Endodermal cell (in vitro differentiated cells): ENCODE measurements around the gene SSB. TPM values are rescaled to one million over a fixed set of nuclear protein-coding genes. Genes with fewer than 3 reads are reported as not detected.
A peak's percentile ranks its signal among the peaks of the same experiment; 100 is the strongest.

Source experiments
- DNase-seq: peaks from one replicate; pipeline ENCODE4 v3.0.0-alpha.2; 2017
- H3K27ac ChIP-seq: 2 replicates; pipeline ENCODE4 v1.5.1; 2013; ENCODE audit warnings: mild to moderate bottlenecking, low read depth, low read length, moderate library complexity
- H3K27me3 ChIP-seq: 2 replicates; pipeline ENCODE4 v1.6.1; 2013; ENCODE audit warnings: mild to moderate bottlenecking, low read length, moderate library complexity; ENCODE audit not compliant: insufficient read depth, control insufficient read depth, poor library complexity, severe bottlenecking
- H3K36me3 ChIP-seq: 2 replicates; pipeline ENCODE4 v1.7.0; 2013; ENCODE audit warnings: mild to moderate bottlenecking, low read length, moderate library complexity; ENCODE audit not compliant: control insufficient read depth, insufficient read depth
- H3K4me1 ChIP-seq: one replicate; pipeline ENCODE4 v1.7.0; 2013; ENCODE audit warnings: low read length; ENCODE audit not compliant: control insufficient read depth, insufficient read depth
- H3K4me3 ChIP-seq: 2 replicates; pipeline ENCODE4 v1.5.1; 2013; ENCODE audit warnings: mild to moderate bottlenecking, low read length, moderate library complexity
- H3K9ac ChIP-seq: 2 replicates; pipeline ENCODE4 v1.6.1; 2013; ENCODE audit warnings: mild to moderate bottlenecking, low read length, moderate library complexity; ENCODE audit not compliant: poor library complexity, severe bottlenecking; ENCODE audit errors: extremely low read depth
- H3K9me3 ChIP-seq: 2 replicates; pipeline ENCODE4 v1.6.1; 2013; ENCODE audit warnings: mild to moderate bottlenecking, low read length, moderate library complexity; ENCODE audit not compliant: control insufficient read depth
- H3K27ac Mint-ChIP-seq: 2 replicates; pipeline ENCODE4 v1.8.0; 2020; ENCODE audit warnings: mixed read lengths
- H3K27me3 Mint-ChIP-seq: 2 replicates; pipeline ENCODE4 v1.8.0; 2021; ENCODE audit warnings: mild to moderate bottlenecking, mixed read lengths; ENCODE audit not compliant: insufficient read depth
- H3K36me3 Mint-ChIP-seq: 2 replicates; pipeline ENCODE4 v1.8.0; 2020; ENCODE audit warnings: low read depth, mixed read lengths
- H3K4me1 Mint-ChIP-seq: 2 replicates; pipeline ENCODE4 v1.8.0; 2020; ENCODE audit warnings: mixed read lengths
- H3K4me3 Mint-ChIP-seq: 2 replicates; pipeline ENCODE4 v1.8.0; 2020; ENCODE audit warnings: mild to moderate bottlenecking, moderate library complexity, mixed read lengths
- H3K9me3 Mint-ChIP-seq: 2 replicates; pipeline ENCODE4 v1.8.0; 2020; ENCODE audit warnings: mild to moderate bottlenecking, mixed read lengths
- CTCF ChIP-seq: fragments of 200-600 bp; sonication (generic); conservative IDR thresholded peaks from 2 replicates; pipeline ENCODE4 v1.5.0; 2021; ENCODE audit warnings: antibody characterized with exemption, mild to moderate bottlenecking
- WGBS, 2 experiments: methylation state at CpG; one replicate each; pipeline versions ENCODE4 v1.1.5 to v1.1.7; 2013; ENCODE audit warnings: missing lambda C conversion rate in 2 of 2, mixed read lengths in 1 of 2; ENCODE audit not compliant: insufficient coverage in 1 of 2, insufficient read length in 1 of 2; 5-methylcytosine and 5-hydroxymethylcytosine counted together
- total RNA-seq, 2 donors: library from RNA; stranded (reverse); fragmentation: NEBNext Ultra II Directional in 1 of 2; extraction: Animal tissue kit (Norgen Biotek cat#: 25700) in 1 of 2; gene quantifications; 2 replicates in 1 of 2; 3 replicates in 1 of 2; pipeline ENCODE4 v1.2.1, GENCODE V29; 2021

SSB gene
- total RNA-seq, 2 donors from 2014 or later = 182 to 208 TPM

- H3K27ac ChIP-seq = peak overlapping the region; percentile 83
- 31 to 63% methylated on average over 1 to 4 of the region's 4 CpGs for WGBS, 2 experiments
Observed at GRCh38 chr2:169798397-169798717, 314 bp upstream of the SSB start.

GRCh38 chr2:169803480-169803879 is 4.8 kb downstream of the SSB start:
- DNase-seq = no peak
- peaks cover 53% of the 10 kb centered on the region for H3K36me3 Mint-ChIP-seq
- H3K27ac ChIP-seq = no peak overlapping the region
- H3K9ac ChIP-seq = no peak overlapping the region
- H3K27me3 ChIP-seq = no peaks in the 10 kb centered on the region
- no peaks in the 10 kb centered on the region for H3K27me3 Mint-ChIP-seq
- TF ChIP-seq CTCF = no peak
- H3K9me3 ChIP-seq = no peaks in the 10 kb centered on the region
- no peaks in the 10 kb centered on the region for H3K9me3 Mint-ChIP-seq
- peaks cover 6% of the 10 kb centered on the region for H3K4me1 Mint-ChIP-seq
- no peak overlapping the region for H3K4me3 Mint-ChIP-seq
- no peak overlapping the region for H3K27ac Mint-ChIP-seq
- WGBS, 2 experiments = 89 to 95% methylated on average over 7 to 9 of the region's 9 CpGs
- no peak overlapping the region for H3K4me3 ChIP-seq
- peaks cover 65% of the 10 kb centered on the region for H3K36me3 ChIP-seq
- no peaks in the 10 kb centered on the region for H3K4me1 ChIP-seq

More at GRCh38 chr2:169798397-169798717, 314 bp upstream of the SSB start:
- H3K4me3 ChIP-seq = peak overlapping the region; percentile 93
- H3K27me3 Mint-ChIP-seq = no peaks in the 10 kb centered on the region
- peaks cover 25% of the 10 kb centered on the region for H3K36me3 ChIP-seq
- DNase-seq = no peak
- peaks cover 20% of the 10 kb centered on the region for H3K36me3 Mint-ChIP-seq
- peak overlapping the region; percentile 77 for H3K9ac ChIP-seq
- no peaks in the 10 kb centered on the region for H3K9me3 Mint-ChIP-seq
- no peaks in the 10 kb centered on the region for H3K4me1 ChIP-seq
- peaks cover 6% of the 10 kb centered on the region for H3K4me1 Mint-ChIP-seq
- no peaks in the 10 kb centered on the region for H3K27me3 ChIP-seq
- no peaks in the 10 kb centered on the region for H3K9me3 ChIP-seq
- peak overlapping the region; percentile 80 for H3K27ac Mint-ChIP-seq
- H3K4me3 Mint-ChIP-seq = peak overlapping the region; percentile 82
- no peak for TF ChIP-seq CTCF

GRCh38 chr2:169806586-169806985 is 7.9 kb downstream of the SSB start:
- Mint-ChIP-seq H3K27ac (no peak overlapping the region), H3K4me1 (peaks cover 2% of the 10 kb centered on the region), H3K9me3 (no peaks in the 10 kb centered on the region), H3K36me3 (peaks cover 68% of the 10 kb centered on the region), H3K27me3 (no peaks in the 10 kb centered on the region), H3K4me3 (no peak overlapping the region)
- H3K27ac ChIP-seq = no peak overlapping the region
- H3K9me3 ChIP-seq = no peaks in the 10 kb centered on the region
- peaks cover 80% of the 10 kb centered on the region for H3K36me3 ChIP-seq
- H3K9ac ChIP-seq = no peak overlapping the region
- H3K4me1 ChIP-seq = no peaks in the 10 kb centered on the region
- H3K4me3 ChIP-seq = no peak overlapping the region
- no peak for TF ChIP-seq CTCF
- no peak for DNase-seq
- no peaks in the 10 kb centered on the region for H3K27me3 ChIP-seq
